ENCODE results near the gene KIF25. TPM values are rescaled to one million over a fixed set of nuclear protein-coding genes. Genes with fewer than 3 reads are reported as not detected.

KIF25 gene
- total and polyA plus RNA-seq, 4 donors: 0.05 TPM; not detected in 3

GRCh38 chr6:168088161-168089053 is 90.9 kb downstream of the KIF25 start:
- TF ChIP-seq REST (IDR thresholded peaks at IDR 0.05): no peak
- no peak for TF ChIP-seq CTCF (IDR thresholded peaks at IDR 0.05; ENCODE audit: low read depth, low read length, missing input control)
- no peak for TF ChIP-seq SP1 (IDR thresholded peaks at IDR 0.05)
- TF ChIP-seq FOXA2 (IDR thresholded peaks at IDR 0.05): no peak
- no peak for TF ChIP-seq GABPA (IDR thresholded peaks at IDR 0.05 in 1 of 2, conservative IDR thresholded peaks at IDR 0.05 in 1 of 2)
- no peak for TF ChIP-seq HNF4G (IDR thresholded peaks at IDR 0.05)
- 67% methylated on average over 20 of the region's 20 CpGs for WGBS
- H3K4me1 ChIP-seq (ENCODE audit: control insufficient read depth in 4 of 4, insufficient read depth in 4 of 4, low read length in 3 of 4): no peaks in the 10 kb centered on the region

GRCh38 chr6:168089186-168090063 is 92.0 kb downstream of the KIF25 start:
- no peak overlapping the region for H3K27ac ChIP-seq (ENCODE audit: low read depth in 1 of 2, low read length in 2 of 2)
- 78% methylated on average over 34 of the region's 34 CpGs for WGBS
- H3K27me3 ChIP-seq (ENCODE audit: control insufficient read depth in 4 of 4, insufficient read depth in 4 of 4, low read length in 3 of 4): no peaks in the 10 kb centered on the region
- no peaks in the 10 kb centered on the region for H3K36me3 ChIP-seq (ENCODE audit: control insufficient read depth in 4 of 4, insufficient read depth in 3 of 4, low read depth in 1 of 4, low read length in 3 of 4)
- H3K4me3 ChIP-seq (ENCODE audit: low read depth in 1 of 3, low read length in 3 of 3): no peak overlapping the region
- H3K9ac ChIP-seq (ENCODE audit: low read depth in 1 of 2, low read length in 2 of 2): no peak overlapping the region
- no peak for DNase-seq (ENCODE audit: low spot score)
- H3K4me1 ChIP-seq (ENCODE audit: control insufficient read depth in 4 of 4, insufficient read depth in 4 of 4, low read length in 3 of 4): no peaks in the 10 kb centered on the region
- no peaks in the 10 kb centered on the region for H3K9me3 ChIP-seq (ENCODE audit: control insufficient read depth in 4 of 4, low read length in 3 of 4)
- TF ChIP-seq GABPA (IDR thresholded peaks at IDR 0.05 in 1 of 2, conservative IDR thresholded peaks at IDR 0.05 in 1 of 2) (no peak), MAX (IDR thresholded peaks at IDR 0.05) (no peak), FOXA2 (IDR thresholded peaks at IDR 0.05) (no peak), EGR1 (IDR thresholded peaks at IDR 0.05; ENCODE audit: low read depth in 2 of 2) (no peak), CTCF (IDR thresholded peaks at IDR 0.05; ENCODE audit: low read depth, low read length, missing input control) (no peak), JUND (IDR thresholded peaks at IDR 0.05) (no peak), TAF1 (conservative IDR thresholded peaks at IDR 0.05) (no peak), YY1 (IDR thresholded peaks at IDR 0.05) (no peak), SP1 (IDR thresholded peaks at IDR 0.05) (no peak), ZBTB33 (IDR thresholded peaks at IDR 0.05) (no peak), ATF3 (IDR thresholded peaks at IDR 0.05) (no peak), HNF4A (conservative IDR thresholded peaks at IDR 0.05) (no peak), HNF4G (IDR thresholded peaks at IDR 0.05) (no peak), NR2F2 (IDR thresholded peaks at IDR 0.05) (no peak), RXRA (IDR thresholded peaks at IDR 0.05) (no peak), FOXA1 (IDR thresholded peaks at IDR 0.05) (no peak)

More at GRCh38 chr6:168088161-168089053, 90.9 kb downstream of the KIF25 start:
- Histone ChIP-seq H3K27me3 (ENCODE audit: control insufficient read depth in 4 of 4, insufficient read depth in 4 of 4, low read length in 3 of 4) (no peaks in the 10 kb centered on the region), H3K4me3 (ENCODE audit: low read depth in 1 of 3, low read length in 3 of 3) (no peak overlapping the region), H3K9me3 (ENCODE audit: control insufficient read depth in 4 of 4, low read length in 3 of 4) (no peaks in the 10 kb centered on the region), H3K36me3 (ENCODE audit: control insufficient read depth in 4 of 4, insufficient read depth in 3 of 4, low read depth in 1 of 4, low read length in 3 of 4) (no peaks in the 10 kb centered on the region), H3K27ac (ENCODE audit: low read depth in 1 of 2, low read length in 2 of 2) (no peak overlapping the region), H3K9ac (ENCODE audit: low read depth in 1 of 2, low read length in 2 of 2) (no peak overlapping the region)
- DNase-seq (ENCODE audit: low spot score): no peak
